NT2/D1 (cell line): ENCODE results near the gene PLEKHH2.

Experiments used
- YY1 ChIP-seq: IDR thresholded peaks from 2 replicates; pipeline ENCODE4 v1.6.1; 2011; ENCODE audit not compliant: insufficient read length, insufficient read depth
- ZNF274 ChIP-seq: IDR thresholded peaks from 2 replicates; pipeline ENCODE4 v1.6.1; 2011; ENCODE audit warnings: mild to moderate bottlenecking, low read depth, low read length

- TF ChIP-seq YY1 (no peak), ZNF274 (no peak)
Observed at GRCh38 chr2:43776324-43776723, 139.3 kb downstream of the PLEKHH2 start.
